ENCODE results near the gene ATP4B. TPM values are rescaled to one million over a fixed set of nuclear protein-coding genes. Genes with fewer than 3 reads are reported as not detected.

Gene ATP4B
- total and polyA plus RNA-seq, 12 donors = 0.01 TPM; not detected in 11

GRCh38 chr13:113670541-113670940 is 12.5 kb upstream of the ATP4B start:
- WGBS, 2 donors = 91 to 93% methylated on average over 15 to 19 of the region's 19 CpGs
- Histone ChIP-seq H3K9me3 (no peaks in the 10 kb centered on the region), H3K27ac (no peak overlapping the region), H3K4me1 (no peaks in the 10 kb centered on the region), H3K27me3 (no peaks in the 10 kb centered on the region), H3K36me3 (no peaks in the 10 kb centered on the region), H3K4me3 (no peak overlapping the region)
- no peak for DNase-seq
- TF ChIP-seq, protein P1, sequence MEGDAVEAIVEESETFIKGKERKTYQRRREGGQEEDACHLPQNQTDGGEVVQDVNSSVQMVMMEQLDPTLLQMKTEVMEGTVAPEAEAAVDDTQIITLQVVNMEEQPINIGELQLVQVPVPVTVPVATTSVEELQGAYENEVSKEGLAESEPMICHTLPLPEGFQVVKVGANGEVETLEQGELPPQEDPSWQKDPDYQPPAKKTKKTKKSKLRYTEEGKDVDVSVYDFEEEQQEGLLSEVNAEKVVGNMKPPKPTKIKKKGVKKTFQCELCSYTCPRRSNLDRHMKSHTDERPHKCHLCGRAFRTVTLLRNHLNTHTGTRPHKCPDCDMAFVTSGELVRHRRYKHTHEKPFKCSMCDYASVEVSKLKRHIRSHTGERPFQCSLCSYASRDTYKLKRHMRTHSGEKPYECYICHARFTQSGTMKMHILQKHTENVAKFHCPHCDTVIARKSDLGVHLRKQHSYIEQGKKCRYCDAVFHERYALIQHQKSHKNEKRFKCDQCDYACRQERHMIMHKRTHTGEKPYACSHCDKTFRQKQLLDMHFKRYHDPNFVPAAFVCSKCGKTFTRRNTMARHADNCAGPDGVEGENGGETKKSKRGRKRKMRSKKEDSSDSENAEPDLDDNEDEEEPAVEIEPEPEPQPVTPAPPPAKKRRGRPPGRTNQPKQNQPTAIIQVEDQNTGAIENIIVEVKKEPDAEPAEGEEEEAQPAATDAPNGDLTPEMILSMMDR (IDR thresholded peaks at IDR 0.05) = no peak
- peak in 1 of 8 donors; percentile 43 for ATAC-seq
- intact Hi-C loops (cut with DNase I) = no loop called here

DNA sequence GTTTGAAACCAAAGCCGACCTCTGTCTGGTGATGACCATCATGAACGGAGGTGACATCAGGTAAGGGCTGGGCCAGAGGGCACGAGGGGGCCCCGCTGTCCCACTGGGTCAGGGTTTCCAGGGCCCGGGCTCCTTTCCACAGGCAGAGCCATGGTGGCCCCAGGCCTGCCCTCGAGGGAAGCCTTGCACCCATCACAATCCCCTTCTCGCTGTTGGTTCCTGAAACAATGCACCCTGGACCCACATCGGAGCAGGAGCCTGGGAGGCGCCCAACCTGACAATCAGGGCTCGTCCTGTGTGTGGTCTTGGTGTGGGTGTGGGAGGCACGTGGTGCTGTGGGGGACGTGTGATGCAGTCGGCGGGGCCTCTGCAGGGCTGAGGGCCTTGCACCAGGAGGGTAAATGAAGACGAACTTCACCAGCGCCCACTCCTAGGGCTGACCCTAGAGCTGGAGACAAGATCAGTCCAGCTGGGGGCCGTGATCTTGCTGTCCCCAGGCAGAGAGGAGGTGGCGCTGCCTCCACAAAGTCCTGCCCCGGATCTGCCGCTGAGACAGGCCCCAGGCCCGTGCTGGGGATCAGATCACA is 11.8 kb upstream of the ATP4B start:
- no peaks in the 10 kb centered on the region for H3K36me3 ChIP-seq
- no peak overlapping the region for H3K27ac ChIP-seq
- ATAC-seq = peak in 2 of 8 donors; percentile 14 to 28
- H3K27me3 ChIP-seq = no peaks in the 10 kb centered on the region
- no peaks in the 10 kb centered on the region for H3K4me1 ChIP-seq
- TF ChIP-seq, protein P1 (IDR thresholded peaks at IDR 0.05) = no peak
- WGBS, 2 donors = 82 to 83% methylated on average over 21 of the region's 21 CpGs
- no peak overlapping the region for H3K4me3 ChIP-seq
- no peak for DNase-seq
- intact Hi-C loops (cut with DNase I) = no loop called here
- no peaks in the 10 kb centered on the region for H3K9me3 ChIP-seq

GRCh38 chr13:113669231-113669754 is 11.3 kb upstream of the ATP4B start:
- DNase-seq = no peak

DNA sequence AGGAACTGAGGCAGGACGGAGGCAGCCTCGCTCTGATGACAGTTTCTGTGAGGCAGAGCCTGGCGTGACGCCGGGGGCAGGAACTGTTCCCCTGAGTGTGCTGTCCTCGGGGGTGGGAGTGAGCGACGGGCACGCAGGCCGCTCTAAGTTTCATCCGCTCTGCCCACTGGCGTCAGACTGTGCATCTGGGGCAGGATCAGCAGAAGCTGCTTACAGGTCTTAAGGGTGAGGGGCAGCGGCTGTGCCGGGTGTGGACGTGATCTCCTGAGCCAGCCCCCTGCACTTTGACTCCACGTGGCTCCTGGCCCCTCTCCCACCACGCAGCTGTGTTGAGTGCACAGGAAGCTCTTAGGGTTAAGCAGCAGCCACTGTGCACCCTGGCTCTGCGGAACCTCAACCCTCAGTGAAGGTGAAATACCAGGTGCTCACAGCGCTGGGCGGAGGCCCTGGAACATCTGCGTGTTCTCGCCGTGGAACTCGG is 10.5 kb upstream of the ATP4B start:
- no peaks in the 10 kb centered on the region for H3K27me3 ChIP-seq
- ATAC-seq (no peak), DNase-seq (no peak)
- intact Hi-C loops (cut with DNase I) = no loop called here
- H3K27ac ChIP-seq = no peak overlapping the region
- no peaks in the 10 kb centered on the region for H3K9me3 ChIP-seq
- no peaks in the 10 kb centered on the region for H3K36me3 ChIP-seq
- no peaks in the 10 kb centered on the region for H3K4me1 ChIP-seq
- H3K4me3 ChIP-seq = no peak overlapping the region
- 76 to 77% methylated on average over 24 of the region's 24 CpGs for WGBS, 2 donors
- TF ChIP-seq, protein P1 (IDR thresholded peaks at IDR 0.05) = no peak

More at GRCh38 chr13:113669231-113669754, 11.3 kb upstream of the ATP4B start:
- Histone ChIP-seq H3K4me3 (no peak overlapping the region), H3K9me3 (no peaks in the 10 kb centered on the region), H3K36me3 (no peaks in the 10 kb centered on the region), H3K4me1 (no peaks in the 10 kb centered on the region), H3K27me3 (no peaks in the 10 kb centered on the region), H3K27ac (no peak overlapping the region)
- intact Hi-C loops (cut with DNase I) = no loop called here
- TF ChIP-seq, protein P1 (IDR thresholded peaks at IDR 0.05) = no peak
- no peak for ATAC-seq
- 76 to 79% methylated on average over 13 of the region's 13 CpGs for WGBS, 2 donors

All from heart right ventricle (tissue), 16 donors.